HFF-Myc (cell line): Measurements from ENCODE around the gene NBEAL1.

Experiments used
- DNase-seq: peaks from one replicate; pipeline ENCODE4 v3.0.0-alpha.2; 2011; ENCODE audit warnings: low read depth; ENCODE audit errors: extremely low read depth
- H3K4me3 ChIP-seq: replicated peaks from 2 replicates; pipeline ENCODE4 v1.5.1; 2011; ENCODE audit warnings: low read depth, mild to moderate bottlenecking, control low read depth, low read length
- CTCF ChIP-seq: IDR thresholded peaks from 2 replicates; pipeline ENCODE4 v1.5.1; 2012; ENCODE audit warnings: mild to moderate bottlenecking, low read depth, low read length, control low read depth; ENCODE audit errors: missing control alignments

NBEAL1 gene

GRCh38 chr2:203002054-203002821 lies 12.4 kb upstream of the NBEAL1 start:
- TF ChIP-seq CTCF = no peak
- no peak for DNase-seq
- no peak overlapping the region for H3K4me3 ChIP-seq

GRCh38 chr2:203003716-203004115 lies 11.0 kb upstream of the NBEAL1 start:
- no peak for DNase-seq
- TF ChIP-seq CTCF = no peak
- no peak overlapping the region for H3K4me3 ChIP-seq

GRCh38 chr2:203016716-203017115 lies 2.0 kb downstream of the NBEAL1 start:
- peak overlapping the region; percentile 91 for H3K4me3 ChIP-seq
- no peak for TF ChIP-seq CTCF
- no peak for DNase-seq

GRCh38 chr2:203018181-203018580 lies 3.5 kb downstream of the NBEAL1 start:
- DNase-seq = no peak
- no peak for TF ChIP-seq CTCF
- peak overlapping the region; percentile 24; the same call in 1 of the 2 replicates for H3K4me3 ChIP-seq

- TF ChIP-seq CTCF = no peak
- no peak overlapping the region; the same call in 1 of the 2 replicates for H3K4me3 ChIP-seq
- no peak for DNase-seq
Observed at GRCh38 chr2:203019142-203019541, 4.5 kb downstream of the NBEAL1 start.

- no peak overlapping the region for H3K4me3 ChIP-seq
- DNase-seq = no peak
- TF ChIP-seq CTCF = no peak
Observed at GRCh38 chr2:203021991-203022390, 7.3 kb downstream of the NBEAL1 start.

- no peak for DNase-seq
- no peak overlapping the region for H3K4me3 ChIP-seq
- no peak for TF ChIP-seq CTCF
Observed at GRCh38 chr2:203022751-203023150, 8.1 kb downstream of the NBEAL1 start.
